Lung (tissue), 12 donors: Measurements from ENCODE around the gene TBC1D23. TPM values are rescaled to one million over a fixed set of nuclear protein-coding genes. Genes with fewer than 3 reads are reported as not detected.

Experiments used
- ATAC-seq: fragments of 200-7000 bp; cut with Tn5 transposase; one replicate; pipeline ENCODE4 v1.9.1; 2020; ENCODE audit warnings: moderate number of reproducible peaks; ENCODE audit not compliant: insufficient read depth, low FRiP score
- DNase-seq, 3 donors: peaks; one replicate each; pipeline ENCODE4 v3.0.0-alpha.2; 2013 to 2017
- H3K27ac ChIP-seq, 2 donors: one replicate each; pipeline ENCODE4 v1.5.1; 2013; ENCODE audit warnings: mild to moderate bottlenecking in 2 of 2, moderate library complexity in 2 of 2, control low read depth in 1 of 2, inconsistent platforms in 1 of 2, low read depth in 1 of 2, low read length in 1 of 2
- H3K27me3 ChIP-seq, 3 donors: one replicate each; pipeline ENCODE4 v1.5.1; 2013; ENCODE audit warnings: low read length in 2 of 3; ENCODE audit not compliant: control insufficient read depth in 3 of 3, insufficient read depth in 3 of 3
- H3K36me3 ChIP-seq, 4 donors: one replicate each; pipeline ENCODE4 v1.5.1; 2013; ENCODE audit warnings: low read length in 4 of 4, mild to moderate bottlenecking in 1 of 4, moderate library complexity in 1 of 4; ENCODE audit not compliant: control insufficient read depth in 4 of 4, insufficient read depth in 4 of 4
- H3K4me1 ChIP-seq, 5 donors: one replicate each; pipeline ENCODE4 v1.5.1; 2013; ENCODE audit warnings: low read length in 5 of 5, mild to moderate bottlenecking in 2 of 5, moderate library complexity in 1 of 5; ENCODE audit not compliant: control insufficient read depth in 5 of 5, insufficient read depth in 5 of 5
- H3K4me3 ChIP-seq: one replicate; pipeline ENCODE4 v1.5.1; 2013; ENCODE audit warnings: mild to moderate bottlenecking, control low read depth, moderate library complexity
- H3K9ac ChIP-seq, 2 donors: one replicate each; pipeline ENCODE4 v1.5.1; 2013; ENCODE audit warnings: low read length in 2 of 2, control low read depth in 1 of 2; ENCODE audit not compliant: insufficient read depth in 1 of 2
- H3K9me3 ChIP-seq, 4 donors: one replicate each; pipeline ENCODE4 v1.5.1; 2013; ENCODE audit warnings: low read length in 3 of 4, mild to moderate bottlenecking in 1 of 4, moderate library complexity in 1 of 4; ENCODE audit not compliant: control insufficient read depth in 4 of 4, insufficient read depth in 3 of 4
- WGBS, 2 donors: extraction: QIAGEN DNeasy Blood & Tissue Kit; methylation state at CpG; one replicate each; pipeline ENCODE4 v1.1.7; 2013; 5-methylcytosine and 5-hydroxymethylcytosine counted together
- polyA plus RNA-seq, 2 donors: library from polyadenylated mRNA; stranded (reverse); fragments of 200-250 nt; gene quantifications; one replicate each; pipeline ENCODE4 v1.2.1, GENCODE V29; 2013
- total RNA-seq, 2 donors: library from RNA; depleted of rRNA in 1 of 2; stranded (reverse); fragments of >200 nt in 1 of 2; gene quantifications; one replicate each; pipeline ENCODE4 v1.2.1, GENCODE V29; 2014 to 2021
- TF ChIP-seq, protein P1 (sequence below): IDR thresholded peaks from 2 replicates; pipeline ENCODE4 v1.5.1; 2012; ENCODE audit warnings: mild to moderate bottlenecking; ENCODE audit errors: control extremely low read depth, extremely low read depth
- donor health status: control.
- donor health status: control.
- donor health status: Bipolar disorder and iron deficiency.
- donor health status: healthy.
- donor health status: DM: yes; HTN: yes; CAD: no.

The TBC1D23 gene
- total and polyA plus RNA-seq, 4 donors: 15.7 to 60.6 (median 26.9) TPM

DNA sequence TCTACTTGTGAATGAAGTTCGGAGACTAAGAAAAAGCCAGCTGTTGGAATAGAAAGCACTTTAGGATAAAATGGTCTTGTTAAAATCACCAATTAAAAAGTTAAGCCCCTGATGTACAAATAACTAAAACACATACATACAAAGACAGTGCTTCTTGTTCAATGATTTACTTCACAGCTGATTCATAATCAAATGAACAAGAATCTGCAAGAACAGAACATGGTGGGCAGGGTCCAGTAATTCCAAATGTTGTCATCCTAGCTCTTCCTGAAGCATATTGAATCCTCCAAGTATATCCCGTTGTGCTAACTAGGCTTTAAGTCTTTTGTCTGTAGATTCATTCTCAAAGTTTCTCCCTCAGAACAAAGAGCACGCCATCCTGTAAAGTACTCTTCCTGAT lies 98.2 kb downstream of the TBC1D23 start:
- no peak for DNase-seq
- Histone ChIP-seq H3K27me3 (no peaks in the 10 kb centered on the region), H3K36me3 (peaks cover 15 to 34% (median 19%) of the 10 kb centered on the region in 4 donors), H3K9ac (no peak overlapping the region), H3K27ac (no peak overlapping the region), H3K4me3 (no peak overlapping the region), H3K9me3 (peaks cover 0 to 4% (median 0%) of the 10 kb centered on the region in 4 donors), H3K4me1 (no peaks in the 10 kb centered on the region)
- TF ChIP-seq, protein P1, sequence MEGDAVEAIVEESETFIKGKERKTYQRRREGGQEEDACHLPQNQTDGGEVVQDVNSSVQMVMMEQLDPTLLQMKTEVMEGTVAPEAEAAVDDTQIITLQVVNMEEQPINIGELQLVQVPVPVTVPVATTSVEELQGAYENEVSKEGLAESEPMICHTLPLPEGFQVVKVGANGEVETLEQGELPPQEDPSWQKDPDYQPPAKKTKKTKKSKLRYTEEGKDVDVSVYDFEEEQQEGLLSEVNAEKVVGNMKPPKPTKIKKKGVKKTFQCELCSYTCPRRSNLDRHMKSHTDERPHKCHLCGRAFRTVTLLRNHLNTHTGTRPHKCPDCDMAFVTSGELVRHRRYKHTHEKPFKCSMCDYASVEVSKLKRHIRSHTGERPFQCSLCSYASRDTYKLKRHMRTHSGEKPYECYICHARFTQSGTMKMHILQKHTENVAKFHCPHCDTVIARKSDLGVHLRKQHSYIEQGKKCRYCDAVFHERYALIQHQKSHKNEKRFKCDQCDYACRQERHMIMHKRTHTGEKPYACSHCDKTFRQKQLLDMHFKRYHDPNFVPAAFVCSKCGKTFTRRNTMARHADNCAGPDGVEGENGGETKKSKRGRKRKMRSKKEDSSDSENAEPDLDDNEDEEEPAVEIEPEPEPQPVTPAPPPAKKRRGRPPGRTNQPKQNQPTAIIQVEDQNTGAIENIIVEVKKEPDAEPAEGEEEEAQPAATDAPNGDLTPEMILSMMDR: no peak
- no peak for ATAC-seq
- WGBS, 2 donors: 92 to 96% methylated on average over 3 of the region's 3 CpGs

DNA sequence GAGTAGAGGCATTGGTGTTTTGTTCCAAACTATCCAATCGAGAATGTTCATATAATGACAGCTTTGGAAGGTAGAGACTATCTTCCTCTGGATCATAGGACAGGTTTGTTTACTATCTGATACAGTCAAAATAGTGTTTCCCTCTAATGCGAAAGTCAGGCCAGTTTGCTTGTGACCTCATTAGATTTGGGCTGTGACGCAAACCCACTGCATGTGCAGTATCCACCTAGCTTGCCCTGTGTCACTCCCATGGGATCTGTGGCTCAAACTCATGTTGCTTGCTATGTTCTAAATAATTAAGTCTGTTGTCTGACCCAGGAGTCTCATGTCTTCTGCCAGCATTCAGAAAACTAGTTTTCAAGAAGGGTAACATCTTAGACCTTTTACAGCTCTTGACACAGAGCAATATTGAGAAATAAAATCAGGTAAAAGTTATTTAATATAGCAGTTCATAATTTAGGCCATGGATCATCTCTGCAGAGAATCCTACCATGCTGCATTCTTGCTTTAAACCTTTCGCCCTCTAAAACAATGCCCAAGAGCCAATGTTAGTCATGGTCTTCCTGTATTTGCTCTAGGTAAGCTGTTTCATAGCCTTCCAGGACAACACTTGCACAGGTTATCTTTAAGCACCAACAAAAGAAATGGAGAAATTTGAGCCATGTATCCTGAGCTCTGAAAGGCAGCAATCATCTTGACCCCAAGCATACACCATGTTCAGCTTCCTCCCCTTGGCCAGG lies 100.1 kb downstream of the TBC1D23 start:
- no peaks in the 10 kb centered on the region for H3K27me3 ChIP-seq
- WGBS, 2 donors: 80 to 97% methylated on average over 4 of the region's 4 CpGs
- no peak overlapping the region for H3K9ac ChIP-seq
- no peak for ATAC-seq
- no peak for DNase-seq
- H3K36me3 ChIP-seq: peaks cover 13 to 26% (median 26%) of the 10 kb centered on the region in 4 donors
- H3K27ac ChIP-seq: no peak overlapping the region
- TF ChIP-seq, protein P1: no peak
- H3K4me1 ChIP-seq: no peaks in the 10 kb centered on the region
- H3K4me3 ChIP-seq: no peak overlapping the region
- H3K9me3 ChIP-seq: peaks cover 0 to 4% (median 0%) of the 10 kb centered on the region in 4 donors

GRCh38 chr3:100361897-100362296 lies 101.1 kb downstream of the TBC1D23 start:
- Histone ChIP-seq H3K36me3 (peaks cover 12 to 32% (median 28%) of the 10 kb centered on the region in 4 donors), H3K4me3 (no peak overlapping the region), H3K9me3 (peaks cover 0 to 4% (median 0%) of the 10 kb centered on the region in 4 donors), H3K9ac (no peak overlapping the region), H3K4me1 (no peaks in the 10 kb centered on the region), H3K27me3 (no peaks in the 10 kb centered on the region), H3K27ac (no peak overlapping the region)
- WGBS, 2 donors: 82 to 91% methylated on average over 1 of the region's 1 CpG
- TF ChIP-seq, protein P1: no peak
- ATAC-seq: no peak
- DNase-seq: no peak
